GM21825 (cell line): ENCODE measurements around the gene FLNB.
"Not testable (repeated sequence)": the region's sequence is repeated elsewhere in the genome, so short reads cannot be mapped to it uniquely, and the experiment has no call there.

Source experiments
- ATAC-seq: cut with Tn5 transposase; IDR thresholded peaks from one replicate; pipeline ENCODE4 v1.9.1; 2021; ENCODE audit warnings: mild to moderate bottlenecking, moderate library complexity; ENCODE audit not compliant: unreplicated experiment

FLNB gene

DNA sequence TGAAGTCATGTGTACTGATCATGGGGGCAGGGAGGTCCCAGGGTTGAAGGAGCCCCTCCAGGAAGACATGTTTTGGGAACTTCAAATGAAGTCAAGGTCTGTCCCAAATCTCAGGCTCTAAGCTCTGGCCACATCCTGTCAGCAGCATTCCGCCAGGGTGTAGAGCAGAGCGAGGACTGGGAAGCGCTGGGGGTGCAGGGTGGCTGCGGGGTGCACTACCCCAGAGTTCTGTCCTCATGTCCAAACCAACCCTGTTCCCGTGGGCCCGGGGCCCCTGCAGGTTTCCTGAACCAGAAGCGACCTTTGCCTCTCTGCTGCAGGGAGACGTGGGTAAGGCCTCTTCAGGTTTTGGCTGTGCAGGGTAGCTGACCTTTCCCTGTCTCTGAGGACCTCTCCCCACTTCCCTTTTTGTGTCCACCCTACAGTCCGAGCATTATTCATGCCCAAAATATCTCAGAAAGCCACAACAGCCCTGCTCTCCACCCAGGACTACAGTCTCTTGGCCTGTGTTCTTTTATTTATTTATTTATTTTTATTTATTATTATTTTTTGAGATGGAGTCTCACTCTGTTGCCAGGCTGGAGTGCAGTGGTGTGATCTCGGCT, 26.6 kb upstream of the FLNB start:
- no peak for ATAC-seq

DNA sequence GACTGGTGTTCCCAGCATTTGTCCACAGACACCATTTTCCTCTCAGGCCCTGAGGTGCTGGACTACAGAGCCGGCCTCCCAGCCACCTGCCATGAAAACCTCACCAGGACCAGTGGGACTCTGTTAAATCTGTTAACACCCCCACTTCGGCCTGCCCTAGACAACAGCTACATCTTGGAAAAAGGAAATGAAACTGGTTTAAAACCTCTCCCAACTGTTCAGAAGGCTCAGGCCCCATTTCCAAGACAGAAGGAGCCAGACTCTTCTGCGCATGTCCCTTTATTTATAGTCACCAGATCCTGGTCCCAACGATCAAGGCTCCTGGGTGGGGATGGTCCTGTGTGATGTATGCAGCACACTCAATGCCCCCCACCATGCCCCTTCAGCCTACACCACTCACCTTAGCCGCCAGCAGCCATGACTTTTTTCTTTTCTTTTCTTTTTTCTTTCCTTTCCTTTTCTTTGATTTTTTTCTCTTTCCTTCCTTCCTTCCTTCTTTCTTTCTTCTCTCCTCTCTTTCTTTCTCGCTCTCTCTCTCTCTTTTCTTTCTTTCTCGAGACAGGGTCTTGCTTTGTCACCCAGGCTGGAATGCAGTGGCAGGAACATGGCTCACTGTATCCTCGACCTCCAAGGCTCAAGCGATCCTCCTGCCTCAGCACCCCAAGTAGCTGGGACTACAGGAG, 25.5 kb upstream of the FLNB start:
- no peak for ATAC-seq

DNA sequence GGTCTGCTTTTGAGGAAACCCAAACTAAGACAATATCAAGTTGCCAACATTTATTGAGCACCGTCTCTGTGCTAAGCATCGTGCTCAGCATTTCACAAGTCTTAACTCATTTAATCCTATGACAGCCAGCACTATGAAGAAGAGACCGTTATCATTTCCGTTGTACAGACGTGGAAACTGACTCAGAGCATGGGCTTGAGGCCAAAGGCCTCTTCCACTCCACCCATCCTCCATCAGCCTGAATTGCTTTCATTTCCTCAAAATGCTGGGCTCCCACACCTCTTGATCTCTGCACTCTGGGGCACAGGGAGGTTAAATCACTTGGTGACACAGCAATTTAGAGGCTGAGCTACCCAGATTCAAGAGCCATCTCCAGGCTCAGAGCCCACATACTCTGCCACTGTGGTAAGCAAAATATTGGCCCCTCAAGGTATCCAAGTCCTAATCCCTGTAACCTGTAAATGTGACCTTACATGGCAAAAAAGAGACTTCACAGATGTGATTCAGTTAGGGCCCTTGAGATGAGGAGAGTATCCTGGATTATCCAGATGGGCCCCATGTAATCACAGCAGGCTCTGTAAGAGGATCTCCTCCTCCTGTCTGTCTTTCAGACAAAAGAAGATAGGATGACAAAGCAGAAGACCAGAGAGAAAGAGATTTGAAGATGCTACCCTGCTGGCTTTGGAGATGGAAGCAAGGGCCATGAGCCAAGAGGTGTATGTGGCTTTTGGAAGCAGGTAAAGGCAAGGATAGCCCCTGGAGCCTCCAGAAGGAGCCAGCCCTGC, 24.3 kb upstream of the FLNB start:
- ATAC-seq: peak; percentile 97

DNA sequence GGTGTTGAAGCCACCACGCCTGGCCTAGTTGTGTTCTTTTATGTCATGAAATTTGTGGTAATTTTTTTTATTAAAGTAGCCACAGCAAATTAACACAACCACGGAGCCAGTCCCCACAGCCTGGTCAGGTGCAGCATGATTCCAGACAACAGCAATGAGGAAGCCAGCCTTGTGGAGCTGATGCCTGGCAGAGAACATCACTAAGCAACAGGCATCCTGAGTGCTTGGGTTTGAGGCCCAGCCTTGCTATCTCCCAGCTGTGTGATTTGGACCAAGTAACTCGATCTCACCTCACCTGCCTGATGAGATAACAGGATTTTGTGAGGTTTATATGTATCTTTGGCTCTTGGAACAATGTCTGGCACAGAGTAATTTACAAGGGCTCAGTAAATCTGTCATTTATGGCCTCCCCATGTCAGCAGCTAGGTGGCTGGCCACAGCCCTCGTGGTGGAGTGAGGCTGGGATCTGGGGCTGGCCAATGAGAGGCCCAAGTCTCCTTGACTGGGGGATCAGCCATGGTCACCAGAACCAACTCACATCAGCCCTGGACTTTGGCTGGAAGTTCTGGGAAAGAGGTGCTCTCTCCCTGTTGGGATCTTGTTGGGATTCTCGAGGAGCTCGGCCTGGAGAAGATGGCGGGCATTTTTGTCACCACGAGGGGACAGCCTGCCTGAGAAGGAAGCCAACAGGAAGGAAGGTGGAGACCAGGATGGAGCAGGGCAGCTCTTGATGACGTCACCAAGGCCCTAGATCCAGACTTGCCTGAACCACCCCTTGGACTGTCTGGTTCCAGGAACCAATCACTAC, 22.8 kb upstream of the FLNB start:
- no peak for ATAC-seq

DNA sequence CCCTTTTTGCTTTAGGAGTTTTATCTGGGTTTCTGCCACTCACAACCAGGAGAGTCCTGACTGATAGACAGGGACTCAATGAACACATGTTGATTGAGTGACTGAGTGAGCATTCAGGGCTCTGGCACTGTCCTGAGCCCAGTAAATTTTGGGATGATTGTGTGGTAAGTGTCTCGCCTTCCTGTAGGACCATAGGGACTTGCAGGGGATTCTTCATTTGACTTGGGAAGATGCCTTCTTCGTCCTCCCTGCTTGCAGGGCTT, 22.3 kb upstream of the FLNB start:
- ATAC-seq: no peak

DNA sequence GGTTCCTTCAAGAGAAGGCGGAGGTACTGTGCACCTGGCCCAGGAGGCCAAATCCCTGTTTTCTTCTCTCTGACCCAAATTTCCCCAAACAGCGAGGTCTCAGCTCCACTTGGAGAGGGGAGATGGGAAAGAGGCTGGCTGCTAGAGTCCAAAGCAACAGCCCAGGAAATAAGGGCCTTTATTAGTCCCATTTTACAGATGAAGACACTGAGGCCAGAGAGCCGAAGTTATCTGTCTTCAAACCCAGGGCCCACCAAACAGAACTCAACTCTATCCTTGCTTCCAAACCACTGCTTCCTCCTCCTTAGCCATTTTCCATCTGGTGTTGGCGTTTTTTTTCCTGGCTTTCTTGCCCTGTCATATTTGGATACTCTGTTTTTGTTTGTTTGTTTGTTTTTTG, 22.0 kb upstream of the FLNB start:
- ATAC-seq: no peak

DNA sequence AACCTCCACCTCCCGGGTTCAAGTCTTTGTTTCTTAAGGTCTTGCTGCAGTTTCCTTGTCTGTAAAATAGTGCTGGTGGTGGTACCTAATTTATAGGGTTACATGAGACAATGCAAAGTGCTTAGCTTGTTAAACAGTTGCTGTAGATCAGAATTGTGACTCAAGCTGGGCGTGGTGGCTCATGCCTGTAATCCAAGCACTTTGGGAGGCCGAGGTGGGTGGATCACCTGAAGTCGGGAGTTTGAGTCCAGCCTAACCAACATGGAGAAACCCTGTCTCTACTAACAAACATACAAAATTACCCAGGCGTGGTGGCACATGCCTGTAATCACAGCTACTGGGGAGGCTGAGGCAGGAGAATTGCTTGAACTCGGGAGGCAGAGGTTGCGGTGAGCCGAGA, 19.0 kb upstream of the FLNB start:
- not testable (repeated sequence) for ATAC-seq

DNA sequence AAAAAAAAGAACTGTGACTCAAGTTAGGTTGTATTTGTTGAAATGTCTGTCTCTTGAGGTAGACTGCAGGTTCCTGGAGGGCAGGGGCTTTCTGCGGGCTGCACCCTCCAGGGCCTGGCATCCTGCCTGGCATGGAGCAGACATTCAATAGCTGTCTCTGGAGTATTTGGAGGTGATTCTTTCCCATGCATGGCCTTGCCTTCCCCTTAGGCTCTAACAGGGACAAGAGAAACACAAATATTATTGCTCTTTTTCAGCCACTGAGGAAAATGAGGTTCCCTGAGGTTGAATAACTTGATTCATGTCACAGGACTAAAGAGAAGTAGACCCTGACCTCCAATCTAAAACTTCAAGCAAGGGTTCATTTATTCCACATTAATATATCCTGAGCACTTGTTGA, 18.6 kb upstream of the FLNB start:
- no peak for ATAC-seq

DNA sequence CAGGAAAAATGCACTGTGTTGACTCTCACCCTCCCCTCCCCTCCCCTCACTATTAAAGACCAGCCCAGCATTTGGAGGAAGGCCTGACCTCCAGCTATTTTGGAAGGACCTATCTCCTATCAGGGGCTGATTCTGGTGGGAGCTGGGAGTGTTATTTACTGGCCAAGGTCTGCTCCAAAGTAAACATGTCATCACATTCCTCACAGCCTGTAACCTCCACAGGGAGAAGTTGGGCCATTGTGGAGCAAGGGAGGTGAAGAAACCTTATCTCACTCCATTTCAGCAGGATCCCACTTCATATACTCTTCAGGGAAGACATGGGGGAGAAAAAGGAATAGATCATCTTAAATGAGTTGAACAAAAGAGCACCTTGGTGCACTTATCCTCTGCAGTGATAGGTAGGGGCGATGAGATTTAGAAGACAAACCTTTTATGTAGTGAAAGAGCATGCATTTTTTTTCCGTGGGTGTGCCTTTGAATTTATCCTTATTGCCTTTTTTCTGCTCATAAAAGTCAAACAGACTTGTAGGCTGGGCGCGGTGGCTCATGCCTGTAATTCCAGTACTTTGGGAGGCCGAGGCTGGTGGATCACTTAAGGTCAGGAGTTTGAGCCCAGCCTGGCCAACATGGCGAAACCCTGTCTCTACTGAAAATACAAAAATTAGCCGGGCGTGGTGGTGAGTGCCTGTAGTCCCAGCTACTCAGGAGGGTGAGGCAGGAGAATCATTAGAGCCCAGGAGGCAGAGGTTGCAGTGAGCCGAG, 15.6 kb upstream of the FLNB start:
- ATAC-seq: no peak

DNA sequence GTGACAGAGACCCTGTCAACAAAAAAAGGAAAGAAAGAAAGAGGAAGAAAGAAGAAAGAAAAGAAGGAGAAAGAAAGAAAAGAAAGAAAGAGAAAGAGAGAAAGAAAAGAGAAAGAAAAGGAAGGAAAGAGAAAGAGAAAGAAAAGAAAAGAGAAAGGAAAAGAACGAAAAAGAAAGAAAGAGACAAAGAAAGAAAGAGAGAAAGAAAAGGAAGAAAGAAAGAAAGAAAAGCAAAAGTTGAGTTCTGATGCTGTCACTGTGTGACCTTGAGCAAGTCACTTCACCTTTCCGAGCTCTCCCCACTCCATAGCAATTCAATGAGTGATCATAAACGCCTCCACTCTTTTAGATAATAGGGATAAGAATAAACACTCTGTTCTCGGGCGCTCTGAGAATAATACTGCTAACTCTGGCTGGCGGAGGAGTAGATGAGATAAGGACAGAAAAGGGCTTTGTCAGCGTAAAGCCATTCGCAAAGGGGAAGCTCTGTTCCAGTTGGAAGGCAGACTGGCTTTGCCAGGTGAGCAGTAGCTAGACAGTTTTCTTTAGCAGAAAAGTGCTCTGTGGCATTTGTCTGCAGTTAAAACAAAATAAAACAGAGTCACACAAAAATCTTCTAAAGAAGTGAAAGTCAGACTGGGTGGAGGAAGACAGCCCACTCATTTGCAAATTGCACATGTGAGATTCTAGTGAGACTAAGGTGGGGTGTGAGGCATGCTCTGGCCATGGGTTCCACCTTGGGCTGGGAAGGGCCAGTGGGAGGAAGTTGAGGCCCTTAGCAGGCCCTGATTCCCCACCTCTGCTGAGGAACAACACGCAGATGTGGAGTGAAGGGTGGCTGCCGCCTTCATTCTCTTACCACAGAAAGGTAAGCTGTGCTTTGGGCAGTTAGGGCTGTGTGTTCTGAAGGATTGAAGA, 9.6 kb upstream of the FLNB start:
- ATAC-seq: no peak

DNA sequence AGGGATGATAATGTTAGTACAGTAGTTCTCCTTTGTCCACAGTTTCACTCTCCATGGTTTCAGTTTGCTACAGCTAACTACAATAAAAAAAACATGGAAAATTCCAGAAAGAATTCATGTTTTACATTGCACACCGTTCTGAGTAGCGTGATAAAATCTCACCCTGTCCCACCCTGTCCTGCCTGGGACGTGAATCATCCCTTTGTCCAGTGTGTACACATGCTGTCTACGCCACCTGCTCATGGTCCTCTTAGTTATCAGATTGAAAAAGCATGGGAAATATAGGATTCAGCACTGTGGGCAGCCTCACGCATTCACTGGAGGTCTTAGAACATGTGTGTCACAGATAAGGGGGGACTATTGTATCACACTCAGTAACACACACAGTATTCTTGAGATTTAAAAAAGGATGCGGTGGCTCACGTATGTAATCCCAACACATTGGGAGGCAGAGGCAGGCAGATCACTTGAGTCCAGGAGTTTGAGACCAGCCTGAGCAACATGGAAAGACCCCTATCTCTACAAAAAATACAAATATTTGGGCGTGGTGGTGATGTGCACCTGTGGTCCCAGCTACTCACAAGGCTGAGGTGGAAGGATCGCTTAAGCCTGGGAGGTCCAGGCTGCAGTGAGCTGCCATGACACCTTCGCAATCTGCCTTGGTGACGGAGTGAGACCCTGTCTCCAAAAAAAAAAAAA, 8.7 kb upstream of the FLNB start:
- ATAC-seq: no peak

DNA sequence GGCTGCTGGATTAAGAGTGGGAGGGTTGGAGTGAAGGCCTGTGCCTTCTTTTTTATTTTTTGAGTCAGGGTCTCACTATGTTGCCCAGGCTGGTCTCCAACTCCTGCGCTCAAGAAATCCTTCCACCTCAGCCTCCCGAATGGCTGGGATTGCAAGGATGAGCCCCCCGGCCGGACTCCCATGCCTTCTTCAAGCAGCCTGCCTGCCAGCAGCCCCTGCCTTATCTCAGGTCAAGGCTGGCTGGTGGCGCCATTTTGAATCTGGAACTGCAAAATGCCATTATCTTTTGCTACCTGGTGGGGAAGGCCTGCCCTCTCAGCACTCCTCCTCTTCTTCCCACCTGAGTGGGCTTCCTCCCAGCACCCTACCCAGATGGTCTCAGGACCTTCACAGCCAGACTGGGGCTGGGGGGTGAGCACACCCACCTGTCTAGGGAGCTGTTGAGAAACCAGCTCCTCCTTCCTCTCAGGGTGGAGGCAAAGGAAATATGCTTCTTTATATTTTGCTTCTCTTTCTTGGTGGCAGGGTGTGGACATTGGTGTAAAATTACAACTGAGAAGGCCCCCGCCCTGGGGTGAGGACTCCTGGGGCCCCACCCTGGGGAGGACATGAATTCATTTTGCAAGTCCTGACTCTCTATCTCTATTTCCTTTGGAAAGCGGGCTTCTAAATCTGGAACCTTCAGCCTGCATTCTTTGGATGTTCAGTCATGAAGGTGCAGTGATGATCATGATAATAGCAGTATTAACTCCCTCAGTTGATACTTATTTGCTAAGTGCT, 7.7 kb upstream of the FLNB start:
- no peak for ATAC-seq

DNA sequence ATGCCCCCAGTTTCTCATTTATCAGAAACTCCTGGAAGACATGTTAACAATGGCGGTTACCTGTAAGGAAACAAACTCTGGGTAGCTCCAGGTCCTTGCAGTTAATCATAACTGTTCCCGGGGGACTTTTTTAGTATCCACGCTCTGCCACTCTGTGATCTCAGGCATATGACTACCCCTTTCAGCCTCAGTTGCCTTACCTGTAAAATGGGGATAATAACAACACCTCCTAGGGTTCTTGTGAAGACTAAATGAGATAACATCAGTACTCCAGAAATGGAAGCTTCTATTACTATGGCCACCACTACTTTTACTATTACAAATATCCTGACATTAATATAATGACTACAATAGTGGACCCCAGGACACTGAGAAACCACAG, 7.1 kb upstream of the FLNB start:
- ATAC-seq: no peak

DNA sequence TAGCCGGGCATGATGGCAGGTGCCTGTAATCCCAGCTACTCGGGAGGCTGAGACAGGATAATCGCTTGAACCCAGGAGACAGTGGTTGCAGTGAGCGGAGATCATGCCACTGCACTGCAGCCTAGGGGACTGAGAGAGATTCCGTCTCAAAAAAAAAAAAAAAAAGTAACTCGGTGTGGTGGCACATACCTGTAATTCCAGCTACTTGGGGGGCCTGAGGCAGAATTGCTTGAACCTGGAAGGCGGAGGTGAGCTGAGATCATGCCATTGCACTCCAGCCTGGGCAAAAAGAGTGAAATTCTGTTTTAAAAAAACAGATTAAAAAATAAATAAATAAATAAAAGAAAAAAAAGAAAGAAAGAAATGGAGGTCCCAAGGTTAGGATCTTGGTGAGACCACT, 6.2 kb upstream of the FLNB start:
- no peak for ATAC-seq

DNA sequence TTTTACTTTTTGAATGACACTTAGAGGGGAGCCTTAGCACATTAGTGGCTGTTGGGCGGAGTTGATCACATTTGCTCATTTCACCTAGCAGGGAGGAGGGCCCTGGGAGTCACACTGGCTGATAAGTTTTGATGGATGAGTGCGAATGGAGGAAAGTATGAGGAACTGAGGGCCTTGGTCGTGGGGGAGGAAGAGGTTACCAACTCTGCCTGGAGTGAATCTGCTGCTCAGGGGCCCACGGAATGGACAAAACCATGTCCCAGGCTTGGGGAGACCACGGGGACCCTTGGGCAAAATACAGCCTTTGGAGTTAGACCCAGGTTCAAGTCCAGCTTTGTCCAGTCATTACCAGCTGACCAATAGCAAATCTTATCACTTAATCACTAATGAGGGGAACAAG, 5.1 kb upstream of the FLNB start:
- no peak for ATAC-seq

DNA sequence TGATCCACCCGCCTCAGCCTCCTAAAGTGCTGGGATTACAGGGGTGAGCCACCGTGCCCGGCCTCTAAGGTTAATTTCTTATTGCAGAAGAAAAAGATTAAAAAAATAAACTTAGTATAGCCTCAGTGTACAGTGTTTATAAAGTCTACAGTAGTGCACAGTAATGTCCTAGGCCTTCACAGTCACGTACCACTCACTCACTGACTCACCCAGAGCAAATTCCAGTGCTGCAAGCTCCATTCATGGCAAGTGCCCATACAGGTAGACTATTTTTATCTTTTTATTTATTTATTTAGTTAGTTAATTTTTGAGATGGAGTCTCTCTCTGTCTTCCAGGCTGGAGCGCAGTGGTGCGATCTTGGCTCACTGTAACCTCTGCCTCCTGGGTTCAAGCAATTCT, 3.2 kb upstream of the FLNB start:
- ATAC-seq: no peak

DNA sequence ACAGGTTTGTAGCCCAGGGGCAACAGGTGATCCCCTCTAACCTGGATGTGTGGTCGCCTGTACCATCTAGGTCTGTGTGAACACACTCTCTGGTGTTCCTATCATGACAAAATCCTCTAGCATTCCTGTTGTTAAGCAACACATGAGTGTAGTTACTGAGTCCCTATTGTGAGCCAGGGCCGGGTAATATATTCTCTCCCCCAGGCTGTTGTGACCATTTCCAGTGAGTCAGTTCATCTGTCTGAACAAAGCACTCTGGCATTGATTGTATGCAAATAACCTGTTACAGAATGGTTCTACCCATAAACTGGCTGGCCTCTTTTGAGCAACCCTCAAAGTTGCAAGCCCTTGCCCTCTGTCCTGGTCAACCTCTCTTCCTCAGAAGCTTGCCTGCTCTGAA, 2.6 kb upstream of the FLNB start:
- no peak for ATAC-seq

DNA sequence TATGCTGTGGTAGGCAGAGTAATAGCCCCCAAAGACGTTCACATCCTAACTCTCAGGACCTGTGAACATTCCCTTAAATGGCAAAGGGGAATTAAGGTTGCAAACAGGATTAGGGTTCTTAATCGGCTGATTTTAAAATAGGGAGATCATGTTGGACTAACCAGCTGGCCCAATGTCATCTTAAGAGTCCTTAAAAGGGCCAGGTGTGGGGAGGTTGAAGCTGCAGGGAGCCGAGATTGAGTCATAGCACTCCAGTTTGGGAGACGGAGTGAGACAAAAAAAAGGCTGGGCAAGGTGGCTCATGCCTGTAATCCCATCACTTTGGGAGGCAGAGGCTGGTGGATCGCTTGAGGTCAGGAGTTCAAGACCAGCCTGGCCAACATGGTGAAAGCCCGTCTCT, 1.6 kb upstream of the FLNB start:
- ATAC-seq: no peak
